Mucosa of gallbladder (tissue), 1 donor: ENCODE measurements around the gene ZKSCAN7. TPM values are rescaled to one million over a fixed set of nuclear protein-coding genes. Genes with fewer than 3 reads are reported as not detected.
"Not testable (repeated sequence)": the region's sequence is repeated elsewhere in the genome, so short reads cannot be mapped to it uniquely, and the experiment has no call there.

Source experiments
- DNase-seq: peaks from one replicate; pipeline ENCODE4 v3.0.0-alpha.2; 2020; ENCODE audit warnings: low spot score
- total RNA-seq: library from RNA; stranded (reverse); gene quantifications from one replicate; pipeline ENCODE4 v1.2.1, GENCODE V29; 2021
- donor health status: DM: no; HTN: no; CAD: no.

ZKSCAN7 gene
- total RNA-seq = 6.4 TPM

DNA sequence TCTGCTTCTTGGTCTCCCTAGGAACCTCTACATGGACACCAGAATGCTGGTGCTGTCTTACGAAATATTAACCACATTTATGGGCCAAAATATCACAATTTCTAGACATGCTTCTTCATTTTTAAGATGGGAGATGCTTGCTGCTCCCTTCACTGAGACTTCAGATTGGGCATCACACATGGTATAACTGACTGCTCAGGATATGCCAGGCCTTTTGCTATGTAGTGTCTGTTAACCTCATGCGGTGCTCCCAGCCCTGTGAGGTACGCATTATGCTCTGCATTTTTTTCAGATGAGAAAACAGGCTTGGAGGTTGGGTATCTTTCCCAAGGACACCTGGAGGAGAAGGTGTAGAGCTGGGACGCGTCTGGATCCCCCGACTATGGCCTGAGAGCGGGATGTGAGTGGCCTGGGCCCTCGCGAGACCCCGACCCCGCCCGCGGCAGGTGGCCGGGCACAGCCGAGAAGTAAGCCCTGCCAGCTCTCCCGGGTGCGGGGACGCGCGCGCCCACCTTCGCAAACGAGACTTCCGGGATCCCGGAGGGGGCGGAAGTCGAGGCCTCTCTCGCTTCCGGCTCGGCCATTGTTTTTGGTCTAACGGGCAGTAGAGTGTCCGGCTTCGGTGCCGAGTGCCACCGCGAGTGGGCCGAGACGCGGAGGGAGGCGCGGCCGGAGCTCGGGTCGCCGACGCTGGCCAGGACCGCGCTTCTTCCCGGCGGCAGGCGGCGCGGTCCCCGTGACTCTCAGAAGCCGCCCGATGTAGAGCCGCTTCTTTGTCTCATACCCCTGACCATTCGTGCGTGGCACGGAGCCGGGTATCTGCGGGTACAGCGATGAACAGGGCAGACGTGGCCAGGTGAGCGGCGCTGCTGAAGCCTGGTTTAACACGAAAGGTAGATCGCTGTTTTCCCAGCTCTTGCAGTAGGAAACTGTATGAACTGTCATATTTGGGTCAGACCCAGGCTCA lies at the start of gene ZKSCAN7:
ZKSCAN7 (plus strand) TSS at position 568 of the 967 bp plus-strand sequence. CDS start 1,855 bp downstream, outside the sequence.
- DNase-seq = peak; percentile 53

GRCh38 chr3:44506556-44506955 lies 48.4 kb upstream of the ZKSCAN7 start:
- no peak for DNase-seq

GRCh38 chr3:44506961-44507360 lies 48.0 kb upstream of the ZKSCAN7 start:
- DNase-seq = no peak

DNA sequence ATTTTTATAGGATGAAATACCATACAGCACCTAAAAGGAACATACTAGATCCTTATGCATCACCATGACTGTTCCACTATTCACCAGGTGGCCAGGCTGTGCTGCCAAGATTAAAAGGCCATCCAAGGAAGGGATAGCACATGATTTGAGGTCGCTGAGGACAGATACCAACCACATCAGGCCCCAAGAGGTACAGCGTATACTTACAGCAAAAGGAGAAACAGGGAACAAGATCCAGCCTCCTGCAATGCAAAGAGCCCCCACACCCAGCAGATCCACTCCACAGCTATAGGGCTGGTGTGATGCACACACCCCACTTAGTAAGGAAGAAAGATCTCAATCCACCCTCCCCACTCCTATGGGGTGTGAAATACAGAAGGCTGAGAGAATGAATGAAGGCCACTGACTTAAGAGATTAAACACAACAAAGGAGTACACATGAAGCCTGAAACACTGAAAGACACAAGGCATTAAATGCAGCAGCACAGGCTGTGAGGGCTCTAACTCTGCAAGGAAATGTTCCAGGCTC lies 45.5 kb upstream of the ZKSCAN7 start:
- no peak for DNase-seq

DNA sequence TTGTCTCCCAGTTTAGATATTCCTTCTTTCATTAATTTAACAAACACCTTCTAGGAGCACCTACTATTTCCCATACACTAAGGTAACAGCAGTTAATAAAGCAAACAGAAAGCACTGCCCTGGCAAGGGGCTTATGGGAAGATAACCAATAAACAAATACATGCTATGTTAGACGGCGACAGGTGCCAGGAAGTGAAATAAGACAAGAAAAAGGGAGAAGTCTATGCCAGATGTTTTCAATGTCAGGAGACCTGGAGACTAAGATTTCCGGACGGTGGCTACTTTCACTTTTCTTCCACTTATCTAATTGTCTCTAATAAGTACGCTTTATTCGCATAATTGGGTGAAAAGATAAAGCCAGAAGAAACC lies 45.0 kb upstream of the ZKSCAN7 start:
- DNase-seq = no peak

DNA sequence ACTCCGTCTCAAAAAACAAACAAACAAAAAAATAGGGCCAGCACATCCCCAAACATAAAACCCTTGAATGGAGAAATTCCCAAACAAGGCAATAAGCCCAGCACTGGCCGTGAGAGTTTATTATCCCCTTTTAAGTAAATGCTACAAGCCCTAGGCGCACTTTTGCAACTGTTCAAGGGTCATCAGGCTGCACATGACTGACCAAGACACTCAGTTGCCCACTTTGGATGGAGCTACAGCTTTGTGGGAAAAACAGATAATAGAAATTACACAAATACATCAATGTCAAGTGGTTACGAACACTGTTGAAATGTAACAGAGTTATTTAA lies 43.8 kb upstream of the ZKSCAN7 start:
- DNase-seq = no peak

GRCh38 chr3:44513513-44513912 lies 41.5 kb upstream of the ZKSCAN7 start:
- no peak for DNase-seq

DNA sequence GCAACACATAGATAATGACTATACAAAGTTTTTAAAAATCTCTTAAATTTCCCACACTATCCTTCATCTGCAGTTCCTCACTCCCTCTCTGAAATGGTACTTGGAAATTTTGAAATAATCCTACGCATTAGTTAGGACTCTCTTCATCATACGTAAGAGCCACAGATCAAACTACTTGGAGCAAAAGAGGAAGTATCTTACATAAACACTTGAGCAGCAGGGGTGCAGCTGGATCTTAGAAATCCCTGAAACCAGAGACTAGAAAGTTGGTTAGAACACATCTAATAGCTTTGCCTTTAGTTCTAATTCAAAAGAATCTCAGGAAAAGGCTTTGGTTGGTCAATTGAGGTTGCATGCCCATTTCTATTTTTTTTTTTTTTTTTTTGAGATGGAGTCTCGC lies 38.8 kb upstream of the ZKSCAN7 start:
- DNase-seq = no peak

- DNase-seq = no peak
Measured at GRCh38 chr3:44518782-44519156, 36.2 kb upstream of the ZKSCAN7 start.

DNA sequence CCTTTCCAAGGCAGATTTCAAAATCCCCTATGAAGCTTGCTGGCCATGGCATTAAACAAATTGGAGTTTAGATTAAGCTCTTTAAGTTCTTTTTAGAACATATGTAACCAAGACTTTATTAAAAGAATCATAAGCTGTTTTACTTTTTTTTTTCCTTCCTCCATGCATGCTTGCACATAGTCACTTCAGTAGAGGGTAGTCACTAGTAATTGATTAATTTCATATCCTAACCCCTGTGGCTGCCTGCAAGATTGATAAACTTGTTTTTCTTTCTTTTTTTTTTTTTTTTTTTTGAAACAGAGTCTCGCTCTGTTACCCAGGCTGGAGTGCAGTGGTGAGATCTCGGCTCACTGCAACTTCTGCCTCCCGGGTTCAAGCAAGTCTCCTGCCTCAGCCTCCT lies 33.3 kb upstream of the ZKSCAN7 start:
- no peak for DNase-seq

GRCh38 chr3:44522494-44522933 lies 32.5 kb upstream of the ZKSCAN7 start:
- no peak for DNase-seq

DNA sequence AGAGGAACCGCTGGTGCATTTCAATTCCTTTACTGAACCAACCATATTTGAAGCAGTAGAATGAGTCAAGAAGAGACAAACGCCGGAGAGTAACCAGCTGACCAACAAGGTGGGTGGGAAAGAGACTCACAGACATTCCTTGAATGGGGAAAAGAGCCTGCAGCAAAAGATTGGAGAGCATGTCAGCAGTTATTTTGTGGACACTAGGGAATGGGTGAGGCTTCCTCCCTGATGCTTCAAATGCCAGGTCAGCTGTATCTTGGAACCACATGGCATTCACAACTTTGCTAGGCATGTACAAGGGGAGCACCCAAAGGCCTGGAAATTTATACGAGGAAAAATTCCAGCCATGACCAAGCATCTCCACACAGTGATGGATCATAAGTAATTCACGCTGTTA lies 29.9 kb upstream of the ZKSCAN7 start:
- DNase-seq = no peak

DNA sequence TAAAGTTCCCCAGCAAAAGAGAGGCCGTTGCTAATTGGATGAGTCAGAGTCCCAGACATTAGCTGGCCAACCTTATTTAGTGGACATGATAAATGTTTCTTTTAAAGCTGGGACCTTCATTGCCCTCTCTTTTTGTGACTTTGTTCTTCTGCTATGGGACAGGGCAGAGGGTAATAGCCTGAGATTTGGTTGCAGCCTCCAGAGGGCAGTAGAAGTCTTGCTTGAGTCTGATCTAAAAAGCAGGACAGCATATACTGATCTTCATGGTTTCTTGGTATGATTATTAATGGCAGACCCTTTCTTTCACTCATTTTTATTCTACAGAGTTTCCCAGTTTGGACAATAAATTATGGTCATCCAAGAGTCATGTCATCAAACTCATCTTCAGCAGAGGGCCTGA lies 25.1 kb upstream of the ZKSCAN7 start:
- DNase-seq = no peak

- DNase-seq = no peak
Measured at GRCh38 chr3:44530911-44531310, 24.1 kb upstream of the ZKSCAN7 start.

DNA sequence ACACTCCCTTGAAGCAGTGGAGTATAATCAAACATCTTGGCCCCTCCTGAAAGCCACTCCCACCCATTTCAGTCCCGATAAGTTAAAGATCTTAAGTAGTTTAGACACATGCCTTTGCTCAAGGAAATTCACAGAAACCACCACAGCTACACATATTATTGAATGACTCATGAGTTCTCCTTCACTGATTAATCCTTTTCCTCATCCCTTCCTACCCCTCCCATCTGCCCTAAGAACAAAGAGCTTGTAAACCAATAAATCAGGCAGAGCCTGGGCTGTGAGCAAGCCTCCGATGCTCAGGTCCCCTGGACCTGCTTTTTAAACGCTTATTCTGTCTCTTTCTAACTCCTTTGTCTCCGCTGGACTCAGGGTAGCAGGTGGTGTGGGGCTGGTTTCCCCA lies 20.3 kb upstream of the ZKSCAN7 start:
- not testable (repeated sequence) for DNase-seq

GRCh38 chr3:44535364-44535763 lies 19.6 kb upstream of the ZKSCAN7 start:
- DNase-seq = no peak

DNA sequence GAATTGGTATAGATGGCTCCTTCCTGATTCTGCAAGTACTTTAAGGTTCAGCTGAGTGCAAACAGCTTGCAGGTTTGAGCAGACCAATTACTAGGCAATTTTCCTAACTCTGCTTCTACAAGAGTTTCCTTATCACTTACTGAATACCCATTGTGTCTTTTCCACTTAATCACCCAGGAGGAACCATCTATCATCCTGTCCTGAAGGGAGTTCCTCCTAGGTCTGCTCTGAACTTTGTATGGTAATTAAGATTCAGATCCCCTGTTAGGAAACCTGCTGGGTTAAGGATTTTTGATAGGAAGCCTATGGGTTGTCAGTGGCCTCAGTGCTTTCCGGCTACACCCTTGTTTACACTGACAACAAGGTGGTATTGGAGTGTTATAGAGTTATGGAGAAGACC lies 10.2 kb upstream of the ZKSCAN7 start:
- DNase-seq = not testable (repeated sequence)

- no peak for DNase-seq
Measured at GRCh38 chr3:44555723-44556122, 730 bp downstream of the ZKSCAN7 start.

DNA sequence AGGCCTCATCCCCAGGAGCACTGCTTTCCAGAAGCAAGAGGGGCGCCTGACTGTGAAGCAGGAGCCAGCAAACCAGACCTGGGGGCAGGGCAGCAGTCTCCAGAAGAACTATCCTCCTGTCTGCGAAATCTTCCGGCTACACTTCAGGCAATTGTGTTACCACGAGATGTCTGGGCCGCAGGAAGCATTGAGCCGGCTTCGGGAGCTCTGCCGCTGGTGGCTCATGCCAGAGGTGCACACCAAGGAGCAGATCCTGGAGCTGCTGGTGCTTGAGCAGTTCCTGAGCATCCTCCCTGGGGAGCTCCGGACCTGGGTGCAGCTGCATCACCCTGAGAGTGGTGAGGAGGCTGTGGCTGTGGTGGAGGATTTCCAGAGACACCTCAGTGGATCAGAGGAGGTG lies 2.1 kb downstream of the ZKSCAN7 start:
- DNase-seq = no peak

DNA sequence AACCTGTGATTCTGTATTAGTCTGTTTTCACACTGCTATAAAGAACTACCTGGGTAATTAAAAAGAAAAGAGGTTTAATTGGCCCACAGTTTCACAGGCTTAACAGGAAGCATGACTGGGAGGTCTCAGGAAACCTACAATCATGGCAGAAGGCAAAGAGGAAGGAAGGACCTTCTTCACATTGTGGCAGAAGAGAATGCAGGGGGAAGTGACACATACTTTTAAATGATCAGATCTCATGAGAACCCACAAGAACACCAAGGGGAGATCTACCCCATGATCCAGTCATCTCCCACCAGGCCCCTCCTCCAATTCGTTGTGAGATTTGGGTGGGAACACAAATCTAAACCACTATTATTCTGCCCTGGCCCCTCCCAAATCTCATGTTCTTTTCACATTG lies 6.1 kb downstream of the ZKSCAN7 start:
- no peak for DNase-seq

DNA sequence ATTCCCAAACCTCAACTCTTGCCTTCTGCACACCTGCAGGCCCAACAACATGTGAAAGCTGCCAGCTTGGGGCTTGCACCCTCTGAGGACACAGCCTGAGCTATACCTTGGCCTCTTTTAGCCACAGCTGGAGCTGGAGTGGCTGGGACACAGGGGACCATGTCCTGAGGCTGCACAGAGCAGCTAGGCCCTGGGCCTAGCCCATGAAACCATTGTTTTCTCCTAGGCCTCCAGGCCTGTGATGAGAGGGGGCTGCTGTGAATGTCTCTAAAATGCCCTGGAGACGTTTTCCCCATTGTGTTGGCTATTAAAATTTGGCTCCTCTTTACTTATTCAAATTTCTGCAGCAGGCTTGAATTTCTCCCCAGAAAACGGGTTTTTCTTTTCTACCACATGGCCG lies 7.2 kb downstream of the ZKSCAN7 start:
- DNase-seq = no peak

GRCh38 chr3:44568561-44568960 lies 13.6 kb downstream of the ZKSCAN7 start:
- no peak for DNase-seq

DNA sequence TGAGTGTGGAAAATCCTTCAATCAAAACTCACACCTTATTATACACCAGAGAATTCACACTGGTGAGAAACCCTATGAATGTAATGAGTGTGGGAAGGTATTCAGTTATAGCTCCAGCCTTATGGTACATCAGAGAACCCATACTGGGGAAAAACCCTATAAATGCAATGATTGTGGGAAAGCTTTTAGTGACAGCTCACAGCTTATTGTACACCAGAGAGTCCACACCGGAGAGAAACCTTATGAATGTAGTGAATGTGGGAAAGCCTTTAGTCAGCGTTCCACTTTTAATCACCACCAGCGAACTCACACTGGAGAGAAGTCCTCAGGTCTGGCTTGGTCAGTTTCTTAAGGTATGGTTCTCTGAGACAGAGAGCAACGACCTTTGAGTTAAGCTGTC lies 16.0 kb downstream of the ZKSCAN7 start:
- DNase-seq = no peak

GRCh38 chr3:44576613-44577012 lies 21.6 kb downstream of the ZKSCAN7 start:
- no peak for DNase-seq
